ENCODE results near the gene IL11.

IL11 gene

GRCh38 chr19:55373306-55373992 is 3.2 kb upstream of the IL11 start:
- TF ChIP-seq, protein P1, sequence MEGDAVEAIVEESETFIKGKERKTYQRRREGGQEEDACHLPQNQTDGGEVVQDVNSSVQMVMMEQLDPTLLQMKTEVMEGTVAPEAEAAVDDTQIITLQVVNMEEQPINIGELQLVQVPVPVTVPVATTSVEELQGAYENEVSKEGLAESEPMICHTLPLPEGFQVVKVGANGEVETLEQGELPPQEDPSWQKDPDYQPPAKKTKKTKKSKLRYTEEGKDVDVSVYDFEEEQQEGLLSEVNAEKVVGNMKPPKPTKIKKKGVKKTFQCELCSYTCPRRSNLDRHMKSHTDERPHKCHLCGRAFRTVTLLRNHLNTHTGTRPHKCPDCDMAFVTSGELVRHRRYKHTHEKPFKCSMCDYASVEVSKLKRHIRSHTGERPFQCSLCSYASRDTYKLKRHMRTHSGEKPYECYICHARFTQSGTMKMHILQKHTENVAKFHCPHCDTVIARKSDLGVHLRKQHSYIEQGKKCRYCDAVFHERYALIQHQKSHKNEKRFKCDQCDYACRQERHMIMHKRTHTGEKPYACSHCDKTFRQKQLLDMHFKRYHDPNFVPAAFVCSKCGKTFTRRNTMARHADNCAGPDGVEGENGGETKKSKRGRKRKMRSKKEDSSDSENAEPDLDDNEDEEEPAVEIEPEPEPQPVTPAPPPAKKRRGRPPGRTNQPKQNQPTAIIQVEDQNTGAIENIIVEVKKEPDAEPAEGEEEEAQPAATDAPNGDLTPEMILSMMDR (IDR thresholded peaks at IDR 0.05; ENCODE audit: control extremely low read depth, extremely low read depth, low read depth, missing control alignments), result no peak
- ChIA-PET POLR2A (no interaction called here), CTCF (interaction anchor here (1.2 kb wide), 1 partner anchor 45 kb away, joined by 3 read pairs; no protein-coding TSS in a partner anchor)
- DNase-seq (ENCODE audit: extremely low spot score), result no peak

DNA sequence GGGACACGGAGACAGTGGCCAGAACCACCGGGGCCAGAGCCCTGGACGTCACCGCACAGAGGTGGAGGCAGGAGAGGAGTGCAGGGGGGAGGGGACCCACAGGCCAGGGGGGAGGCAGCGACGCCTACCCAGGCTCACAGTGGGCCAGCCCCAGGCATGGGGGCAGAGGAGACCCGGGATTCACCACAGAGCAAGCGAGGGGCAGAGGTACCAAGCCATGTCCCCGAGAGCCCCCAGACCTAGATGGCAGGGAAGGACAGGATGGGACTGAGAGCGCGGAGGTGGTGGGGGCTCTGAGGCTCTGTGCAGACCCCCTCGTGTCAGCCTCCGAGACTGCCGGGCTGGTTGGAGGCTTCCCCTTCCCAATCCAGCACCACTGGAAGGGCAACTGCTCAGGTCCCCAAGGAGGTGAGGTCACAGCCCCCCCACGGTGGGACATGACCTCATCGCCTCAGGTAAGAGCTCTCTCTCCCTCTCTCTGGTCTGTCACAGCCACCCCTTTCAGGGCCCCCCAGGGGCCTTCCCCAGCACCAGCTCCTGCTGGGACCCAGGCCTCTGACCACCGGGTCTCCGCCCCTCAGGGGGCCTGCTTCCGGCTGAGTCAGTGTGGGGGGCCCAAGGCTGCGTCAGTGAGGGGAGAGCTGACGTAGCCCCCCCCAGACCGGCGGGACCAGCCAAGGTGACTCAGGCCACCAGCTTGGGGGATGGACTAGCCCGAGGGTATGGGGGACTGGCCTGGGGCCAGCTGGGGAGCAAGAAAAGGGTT is 2.2 kb upstream of the IL11 start:
- ChIA-PET CTCF (interaction anchor here (0.7 to 1.2 kb wide), 2 partner anchors 46 to 212 kb away, joined by 3 read pairs; no protein-coding TSS in a partner anchor), POLR2A (interaction anchor here (0.9 kb wide), 1 partner anchor 35 kb away, joined by 3 read pairs; the partner anchor contains the start of gene UBE2S)
- TF ChIP-seq, protein P1 (IDR thresholded peaks at IDR 0.05; ENCODE audit: control extremely low read depth, extremely low read depth, low read depth, missing control alignments), result no peak
- DNase-seq (ENCODE audit: extremely low spot score), result no peak

- CTCF ChIA-PET, result interaction anchor here (1.0 kb wide), 1 partner anchor 48 kb away, joined by 4 read pairs; no protein-coding TSS in a partner anchor
- no peak for DNase-seq (ENCODE audit: extremely low spot score)
- TF ChIP-seq, protein P1 (IDR thresholded peaks at IDR 0.05; ENCODE audit: control extremely low read depth, extremely low read depth, low read depth, missing control alignments), result no peak
- POLR2A ChIA-PET, result no interaction called here
These were observed 484 bp downstream of the IL11 start for GRCh38 chr19:55369653-55370304.

GRCh38 chr19:55368701-55369563 is 1.3 kb downstream of the IL11 start:
- ChIA-PET POLR2A (interaction anchor here (0.6 kb wide), 1 partner anchor 603 kb away, joined by 3 read pairs; no protein-coding TSS in a partner anchor), CTCF (interaction anchor here (1.0 kb wide), 1 partner anchor 49 kb away, joined by 4 read pairs; no protein-coding TSS in a partner anchor)
- TF ChIP-seq, protein P1 (IDR thresholded peaks at IDR 0.05; ENCODE audit: control extremely low read depth, extremely low read depth, low read depth, missing control alignments), result no peak
- no peak for DNase-seq (ENCODE audit: extremely low spot score)

- CTCF ChIA-PET, result interaction anchor here (0.6 kb wide), 1 partner anchor 147 kb away, joined by 3 read pairs; no protein-coding TSS in a partner anchor
- TF ChIP-seq, protein P1 (IDR thresholded peaks at IDR 0.05; ENCODE audit: control extremely low read depth, extremely low read depth, low read depth, missing control alignments), result no peak
- POLR2A ChIA-PET, result no interaction called here
- no peak for DNase-seq (ENCODE audit: extremely low spot score)
These were observed 2.2 kb downstream of the IL11 start for GRCh38 chr19:55368106-55368505.
